GM12874 (cell line): ENCODE data around the gene MMRN1.

Experiments
- CTCF ChIP-seq: IDR thresholded peaks from 2 replicates; pipeline ENCODE4 v1.5.1; 2011; ENCODE audit warnings: low read depth, mild to moderate bottlenecking, control low read depth, low read length, moderate library complexity; ENCODE audit not compliant: insufficient read depth

MMRN1 gene

GRCh38 chr4:89914609-89915550 lies 20.2 kb downstream of the MMRN1 start:
- no peak for TF ChIP-seq CTCF

GRCh38 chr4:89915937-89916336 lies 21.3 kb downstream of the MMRN1 start:
- no peak for TF ChIP-seq CTCF

- no peak for TF ChIP-seq CTCF
Measured at GRCh38 chr4:89922848-89923416, 28.3 kb downstream of the MMRN1 start.

- no peak for TF ChIP-seq CTCF
Measured at GRCh38 chr4:89928838-89929237, 34.2 kb downstream of the MMRN1 start.

GRCh38 chr4:89929425-89930159 lies 34.9 kb downstream of the MMRN1 start:
- no peak for TF ChIP-seq CTCF

- no peak for TF ChIP-seq CTCF
Measured at GRCh38 chr4:89939546-89939945, 44.9 kb downstream of the MMRN1 start.

GRCh38 chr4:89939994-89940393 lies 45.3 kb downstream of the MMRN1 start:
- no peak for TF ChIP-seq CTCF
